HG02852 (cell line): ENCODE data around the gene RAX2.
"Not testable (repeated sequence)": the region's sequence is repeated elsewhere in the genome, so short reads cannot be mapped to it uniquely, and the experiment has no call there.

Experiments used
- ATAC-seq: cut with Tn5 transposase; IDR thresholded peaks from one replicate; pipeline ENCODE4 v1.9.1; 2021; ENCODE audit warnings: mild to moderate bottlenecking, moderate library complexity; ENCODE audit not compliant: unreplicated experiment

Gene RAX2

GRCh38 chr19:3761382-3762129 is 10.5 kb downstream of the RAX2 start, which contains the start of gene APBA3:
Gene APBA3, minus strand, starts transcription at chr19:3761692. Its CDS starts 1,428 bp downstream, at chr19:3760264.
- no peak for ATAC-seq

DNA sequence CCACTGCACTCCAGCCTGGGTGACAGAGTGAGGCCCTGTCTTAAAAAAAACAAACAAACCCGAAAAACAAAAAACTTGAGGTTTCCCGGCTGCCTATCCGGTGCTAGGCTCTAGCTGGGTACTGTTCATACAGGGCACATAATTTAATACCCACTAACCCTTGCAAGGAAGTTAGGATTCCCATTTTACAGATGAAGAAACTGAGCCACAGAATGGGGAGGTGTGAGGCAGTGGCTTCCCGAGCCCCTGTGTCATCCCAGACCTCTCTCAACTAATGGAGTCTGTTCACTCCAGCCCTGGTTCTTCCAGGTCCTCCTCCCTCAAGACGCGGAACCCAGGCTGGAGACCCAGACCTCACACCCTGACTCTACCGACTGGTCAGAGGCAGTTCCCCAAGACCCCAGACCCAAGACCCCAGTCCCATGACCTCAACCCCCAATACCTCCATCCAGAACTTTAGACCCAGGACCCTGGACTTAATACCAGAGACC is 11.1 kb downstream of the RAX2 start:
- ATAC-seq = no peak

DNA sequence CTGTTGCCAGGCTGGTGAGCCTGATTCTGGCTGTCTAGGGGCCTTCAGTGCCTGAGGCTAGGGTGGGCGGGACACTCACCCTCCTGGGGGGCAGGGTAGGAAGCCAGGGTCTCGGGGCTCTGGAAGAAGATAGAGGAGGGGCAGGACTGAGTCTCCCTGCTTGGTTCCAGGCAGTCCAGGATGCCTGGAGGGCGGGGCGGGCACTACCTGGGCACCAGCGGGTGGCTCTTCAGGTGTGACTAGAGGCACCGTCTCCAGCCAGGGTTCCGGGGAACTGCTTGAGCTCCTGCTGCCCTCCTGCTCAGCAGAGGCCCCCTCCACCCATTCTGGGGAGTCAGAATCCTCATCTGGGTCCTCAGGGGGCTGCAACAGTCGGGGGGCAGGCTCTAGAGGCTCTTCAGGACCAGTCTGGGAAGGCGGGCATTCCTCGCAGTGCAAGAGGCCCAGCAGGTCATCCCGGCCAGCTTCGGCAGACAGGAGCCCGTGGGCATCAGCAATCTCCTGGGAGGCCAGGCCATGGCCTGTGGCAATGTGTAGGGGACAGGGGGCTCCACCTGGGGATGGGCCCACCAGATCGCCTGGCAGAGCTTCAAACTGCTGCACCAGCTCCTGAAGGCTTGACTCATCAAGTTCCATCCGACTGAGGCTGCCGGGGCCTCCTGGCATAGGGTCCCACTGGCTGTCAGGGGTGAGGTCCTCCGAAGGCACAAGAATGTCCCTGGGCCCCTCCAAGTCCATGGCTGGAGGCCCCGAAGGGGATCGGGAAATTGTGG is 12.4 kb downstream of the RAX2 start:
- ATAC-seq = no peak

DNA sequence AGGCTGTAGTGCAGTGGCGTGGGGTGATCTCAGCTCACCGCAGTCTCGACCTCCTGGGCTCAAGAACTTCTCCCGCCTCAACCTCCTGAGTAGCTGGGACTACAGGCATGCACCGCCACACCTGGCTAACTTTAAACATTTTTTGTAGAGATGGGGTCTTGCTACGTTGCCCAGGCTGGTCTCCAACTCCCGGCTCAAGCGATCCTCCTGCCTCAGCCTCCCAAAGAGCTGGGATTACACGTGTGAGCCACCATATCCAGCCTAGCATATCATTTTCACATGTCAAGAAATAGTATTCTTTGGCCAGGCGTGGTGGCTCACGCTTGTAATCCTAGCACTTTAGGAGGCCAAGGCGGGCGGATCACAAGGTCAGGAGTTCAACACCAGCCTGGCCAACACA is 13.7 kb downstream of the RAX2 start:
- not testable (repeated sequence) for ATAC-seq

GRCh38 chr19:3757705-3758104 is 14.3 kb downstream of the RAX2 start:
- not testable (repeated sequence) for ATAC-seq

DNA sequence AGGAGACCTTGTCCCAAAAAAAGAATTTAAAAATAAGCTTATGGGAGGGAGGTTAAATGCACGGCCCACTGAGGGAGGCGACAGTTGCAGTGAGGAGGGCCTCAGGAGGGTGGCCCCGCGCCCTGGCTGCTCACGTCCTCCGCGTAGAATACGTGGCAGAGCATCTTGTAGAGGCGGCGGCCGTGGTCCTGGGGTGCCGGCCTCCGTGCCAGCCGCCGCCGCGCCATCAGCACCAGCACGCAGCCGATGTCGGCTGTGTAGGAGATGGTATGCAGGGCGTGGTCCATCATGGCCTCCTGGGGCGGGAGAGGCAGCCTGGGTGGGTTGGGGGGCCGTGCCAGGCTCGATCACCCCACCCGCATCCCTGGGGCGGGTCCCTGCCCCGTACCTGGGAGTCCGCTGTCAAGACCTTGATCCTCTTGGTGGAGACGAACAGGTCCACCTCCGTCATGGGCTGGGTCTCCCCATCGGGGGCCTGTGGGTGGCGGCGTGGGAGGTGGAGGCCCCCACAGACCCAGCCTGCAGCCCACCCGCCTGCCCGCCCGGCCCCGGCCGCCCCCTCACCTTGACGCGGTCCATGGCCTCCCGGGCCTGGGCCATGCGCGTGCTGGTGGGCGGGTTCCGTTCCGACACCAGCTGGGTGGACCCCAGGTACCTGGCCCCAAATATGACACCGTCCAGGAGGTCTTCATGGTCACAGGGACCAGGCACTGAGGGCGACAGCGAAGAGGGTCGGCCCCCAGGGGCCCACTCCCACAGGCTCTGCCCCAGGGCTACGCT is 18.2 kb downstream of the RAX2 start:
- ATAC-seq = no peak

DNA sequence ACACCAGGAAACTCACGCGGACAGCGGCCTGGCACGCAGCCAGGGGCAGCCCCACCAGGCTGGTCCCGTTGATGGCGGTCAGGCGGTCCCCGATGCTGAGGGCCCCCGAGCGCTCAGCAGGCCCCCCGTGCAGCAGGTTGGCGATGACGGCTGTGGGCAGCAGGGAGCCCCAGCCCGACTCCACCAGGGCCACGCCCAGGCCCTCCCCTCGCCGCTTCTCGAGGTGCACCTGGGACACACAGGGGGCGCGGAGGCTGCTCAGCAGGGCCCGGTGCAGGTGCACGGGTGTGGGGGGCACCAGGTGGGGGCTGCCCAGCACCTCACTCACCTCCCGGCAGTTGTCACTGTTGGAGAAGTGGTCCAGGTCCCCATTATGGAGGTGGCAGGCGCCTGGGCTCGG is 19.5 kb downstream of the RAX2 start:
- no peak for ATAC-seq

DNA sequence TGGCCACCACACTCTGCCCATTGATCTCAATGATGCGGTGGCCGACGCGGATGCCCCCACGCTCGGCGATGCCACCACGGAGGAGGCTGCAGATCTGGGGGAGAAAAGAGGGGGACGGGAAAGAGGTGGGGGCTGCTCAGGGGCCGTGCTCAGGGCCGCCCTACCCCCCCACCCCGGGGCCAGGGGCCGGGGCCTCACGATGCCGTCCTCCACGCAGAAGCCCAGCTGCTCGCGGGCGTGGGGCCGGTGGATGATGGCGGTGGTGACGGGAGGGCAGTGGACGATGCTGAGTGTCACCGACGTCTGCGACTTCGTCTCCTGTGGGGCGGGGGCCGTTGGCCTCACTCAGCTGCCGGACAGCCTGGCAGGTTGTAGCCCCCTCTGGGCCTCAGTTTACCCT is 20.8 kb downstream of the RAX2 start:
- no peak for ATAC-seq

GRCh38 chr19:3750211-3750610 is 21.8 kb downstream of the RAX2 start:
- ATAC-seq = no peak

DNA sequence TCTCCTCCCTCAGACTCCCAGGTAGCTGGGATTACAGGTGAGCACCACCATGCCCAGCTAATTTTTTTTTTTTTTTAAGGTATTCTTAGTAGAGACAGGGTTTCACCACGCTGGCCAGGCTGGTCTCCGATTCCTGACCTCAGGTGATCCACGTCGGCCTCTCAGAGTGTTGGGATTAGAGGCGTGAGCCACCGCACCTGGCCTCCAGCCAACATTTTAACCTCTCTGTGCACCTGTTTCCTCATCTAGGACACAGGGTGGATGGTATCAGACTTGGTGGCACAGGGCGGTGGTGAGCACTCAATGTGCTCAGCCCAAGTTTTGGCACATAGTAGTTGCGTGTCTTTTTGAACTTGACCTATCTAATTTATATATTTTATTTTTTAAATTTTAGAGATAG is 23.1 kb downstream of the RAX2 start:
- no peak for ATAC-seq

DNA sequence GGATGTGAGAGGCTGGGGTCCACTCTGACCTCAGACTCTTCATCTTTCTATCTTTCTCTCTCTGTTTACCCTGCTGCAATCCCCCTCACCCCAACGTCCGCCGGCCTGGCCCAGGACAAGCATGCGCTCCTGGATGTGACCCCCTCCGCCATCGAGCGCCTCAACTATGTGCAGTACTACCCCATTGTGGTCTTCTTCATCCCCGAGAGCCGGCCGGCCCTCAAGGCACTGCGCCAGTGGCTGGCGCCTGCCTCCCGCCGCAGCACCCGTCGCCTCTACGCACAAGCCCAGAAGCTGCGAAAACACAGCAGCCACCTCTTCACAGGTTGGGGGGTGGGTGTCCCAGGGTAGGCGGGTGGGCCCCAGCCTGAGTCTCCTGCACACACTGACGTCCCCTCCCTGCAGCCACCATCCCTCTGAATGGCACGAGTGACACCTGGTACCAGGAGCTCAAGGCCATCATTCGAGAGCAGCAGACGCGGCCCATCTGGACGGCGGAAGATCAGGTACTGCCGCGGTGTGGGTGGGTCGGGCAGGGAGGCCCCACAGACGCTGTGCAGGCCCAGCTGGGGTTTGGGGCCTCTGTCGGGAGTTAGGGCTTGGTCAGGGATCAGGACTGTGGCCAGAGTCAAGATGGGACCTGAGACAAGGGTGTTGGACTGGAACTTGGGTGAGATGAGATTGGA is 25.5 kb downstream of the RAX2 start:
- no peak for ATAC-seq

DNA sequence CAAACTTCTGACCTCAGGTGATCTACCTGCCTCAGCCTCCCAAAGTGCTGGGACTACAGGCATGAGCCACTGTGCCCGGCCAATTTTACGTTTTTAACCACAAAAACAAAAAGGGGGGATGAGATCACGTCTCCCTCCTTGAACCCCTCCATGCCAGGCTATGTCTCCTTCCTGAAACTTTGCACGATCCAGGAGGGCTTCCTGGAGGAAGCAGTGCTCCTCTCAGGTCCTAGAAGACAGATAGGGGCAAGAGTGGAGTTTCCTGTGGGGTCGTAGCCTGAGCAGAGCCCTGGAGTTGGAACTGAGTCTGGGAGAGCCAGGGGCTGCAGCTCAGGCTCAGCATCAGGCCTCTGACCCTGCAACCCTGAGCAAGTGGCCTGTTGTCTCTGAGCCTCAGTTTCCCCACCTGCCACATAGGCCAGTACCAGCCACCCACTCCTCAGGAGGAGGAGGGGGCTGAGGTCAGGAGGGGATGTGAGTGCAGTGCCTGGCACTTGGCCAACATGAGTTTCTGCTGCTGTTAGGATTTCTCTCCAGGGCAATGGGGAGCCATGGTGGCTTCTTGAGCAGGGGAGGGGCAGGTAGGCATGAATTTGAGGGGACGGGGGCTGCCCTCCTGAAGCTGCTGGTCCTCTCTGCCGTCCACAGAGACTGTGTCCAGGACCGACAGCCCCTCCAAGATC is 26.5 kb downstream of the RAX2 start:
- no peak for ATAC-seq

- ATAC-seq = no peak
Measured at GRCh38 chr19:3743486-3743885, 28.5 kb downstream of the RAX2 start.

- no peak for ATAC-seq
Measured at GRCh38 chr19:3740431-3740830, 31.6 kb downstream of the RAX2 start.

- no peak for ATAC-seq
Measured at GRCh38 chr19:3738477-3739220, 33.4 kb downstream of the RAX2 start.

DNA sequence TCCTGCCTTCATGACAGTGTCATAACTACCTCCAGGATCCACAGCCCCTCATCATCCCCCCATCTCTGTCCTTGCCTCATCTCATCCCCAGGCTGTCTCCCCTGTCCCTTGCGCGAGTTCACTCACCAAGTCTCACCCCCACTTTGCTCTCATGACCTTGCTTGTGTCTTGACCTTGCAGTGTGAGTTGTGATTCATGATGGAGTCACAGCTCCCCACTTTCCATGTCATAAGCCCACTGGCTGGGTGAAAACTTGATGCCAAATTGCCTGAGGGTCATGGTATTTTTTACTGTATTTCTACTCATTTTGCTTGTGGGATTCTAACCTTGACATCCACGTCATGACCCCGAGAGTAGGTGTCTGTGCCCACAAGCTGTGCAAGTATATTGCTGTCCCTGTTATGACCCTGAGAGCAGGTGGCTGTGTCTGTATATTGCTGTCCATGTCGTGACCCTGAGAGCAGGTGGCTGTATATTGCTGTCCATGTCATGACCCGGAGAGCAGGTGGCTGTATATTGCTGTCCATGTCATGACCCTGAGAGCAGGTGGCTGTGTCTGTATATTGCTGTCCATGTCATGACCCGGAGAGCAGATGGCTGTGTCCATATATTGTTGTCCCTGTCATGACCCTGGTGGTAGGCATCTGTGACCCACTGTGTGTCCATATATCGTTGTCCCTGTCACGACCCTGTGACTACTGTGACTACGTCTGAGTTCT is 34.4 kb downstream of the RAX2 start:
- ATAC-seq = no peak

DNA sequence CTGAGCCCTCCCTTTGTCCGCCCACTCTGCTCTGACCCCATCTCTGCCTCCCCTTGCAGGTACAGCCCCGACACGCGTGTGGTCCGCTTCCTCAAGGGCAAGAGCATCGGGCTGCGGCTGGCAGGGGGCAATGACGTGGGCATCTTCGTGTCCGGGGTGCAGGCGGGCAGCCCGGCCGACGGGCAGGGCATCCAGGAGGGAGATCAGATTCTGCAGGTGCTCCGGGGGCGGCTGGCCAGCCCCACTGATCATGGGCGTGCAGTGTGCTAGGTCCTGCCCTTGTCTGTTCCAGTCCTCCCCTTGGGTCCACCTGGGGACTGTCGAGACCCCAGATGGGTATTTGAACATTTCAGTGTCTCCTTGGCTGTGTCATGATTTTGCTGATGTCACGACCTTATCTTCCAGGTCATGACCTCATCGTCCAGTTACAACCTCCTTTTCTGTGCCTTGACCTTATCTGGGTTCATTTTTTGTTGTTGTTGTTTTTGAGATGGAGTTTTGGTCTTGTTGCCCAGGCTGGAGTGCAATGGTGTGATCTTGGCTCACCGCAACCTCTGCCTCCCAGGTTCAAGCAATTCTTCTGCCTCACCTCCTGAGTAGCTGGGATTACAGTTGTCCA is 35.8 kb downstream of the RAX2 start:
- no peak for ATAC-seq

GRCh38 chr19:3734310-3734600 is 37.8 kb downstream of the RAX2 start:
- ATAC-seq = no peak
